ENCODE data around the gene EFNA5. TPM values are rescaled to one million over a fixed set of nuclear protein-coding genes. Genes with fewer than 3 reads are reported as not detected.

Gene EFNA5
- polyA plus RNA-seq, 1 donor (not counting 4 experiments of a cell fraction or from before 2014, with no cell fraction given) = 4.8 TPM

- H3K4me2 ChIP-seq (ENCODE audit: control insufficient read depth, extremely low read depth, insufficient read depth, low read depth, low read length) = no peak overlapping the region
- H2AFZ ChIP-seq (ENCODE audit: control insufficient read depth, low read length) = no peak overlapping the region
- no peaks in the 10 kb centered on the region for H4K20me1 ChIP-seq (ENCODE audit: control insufficient read depth, extremely low read depth, insufficient read depth, low read length)
- no peaks in the 10 kb centered on the region for H3K9me3 ChIP-seq (ENCODE audit: control insufficient read depth, low read depth, low read length)
- no peaks in the 10 kb centered on the region for H3K36me3 ChIP-seq (ENCODE audit: control insufficient read depth in 2 of 2, extremely low read depth in 1 of 2, insufficient read depth in 2 of 2, low read length in 2 of 2)
- dilution Hi-C loops (cut with MboI; ENCODE audit: extremely low pct_ligation_motif_present, low sequenced_read_pairs) = no loop called here
- H3K27me3 ChIP-seq (ENCODE audit: control insufficient read depth, extremely low read depth, insufficient read depth, low read length) = no peaks in the 10 kb centered on the region
- no peak overlapping the region for H3K4me3 ChIP-seq (ENCODE audit: control insufficient read depth in 2 of 3, extremely low read depth in 1 of 3, insufficient read depth in 2 of 3, low read depth in 1 of 3, low read length in 3 of 3)
- no peak overlapping the region for H3K9ac ChIP-seq (ENCODE audit: control insufficient read depth, extremely low read depth, insufficient read depth, low read length)
- no peak overlapping the region for H3K27ac ChIP-seq (ENCODE audit: control insufficient read depth, insufficient read depth, low read length)
- no peaks in the 10 kb centered on the region for H3K9me1 ChIP-seq (ENCODE audit: control insufficient read depth, extremely low read depth, insufficient read depth, low read length)
- FAIRE-seq (no peak), DNase-seq (ENCODE audit: low read depth, low spot score) (no peak)
- H3K79me2 ChIP-seq (ENCODE audit: control insufficient read depth, insufficient read depth, low read length) = no peaks in the 10 kb centered on the region
- no peak for TF ChIP-seq CTCF (optimal IDR thresholded peaks at IDR 0.05 in 1 of 3, IDR thresholded peaks at IDR 0.05 in 1 of 3, conservative IDR thresholded peaks at IDR 0.05 in 1 of 3; ENCODE audit: extremely low read depth in 1 of 3, insufficient read depth in 2 of 3, low read length in 3 of 3)
- no peak for TF ChIP-seq EZH2 (IDR thresholded peaks at IDR 0.05; ENCODE audit: low read length)
- peaks cover 11% of the 10 kb centered on the region for H3K4me1 ChIP-seq (ENCODE audit: control insufficient read depth, extremely low read depth, insufficient read depth, low read length)
Observed at GRCh38 chr5:107369622-107370021, 301.1 kb downstream of the EFNA5 start.

GRCh38 chr5:107368615-107369014, 302.1 kb downstream of the EFNA5 start:
- Histone ChIP-seq H3K4me3 (ENCODE audit: control insufficient read depth in 2 of 3, extremely low read depth in 1 of 3, insufficient read depth in 2 of 3, low read depth in 1 of 3, low read length in 3 of 3) (no peak overlapping the region), H3K9ac (ENCODE audit: control insufficient read depth, extremely low read depth, insufficient read depth, low read length) (no peak overlapping the region), H3K27me3 (ENCODE audit: control insufficient read depth, extremely low read depth, insufficient read depth, low read length) (no peaks in the 10 kb centered on the region), H3K36me3 (ENCODE audit: control insufficient read depth in 2 of 2, extremely low read depth in 1 of 2, insufficient read depth in 2 of 2, low read length in 2 of 2) (no peaks in the 10 kb centered on the region), H3K4me1 (ENCODE audit: control insufficient read depth, extremely low read depth, insufficient read depth, low read length) (peaks cover 11% of the 10 kb centered on the region), H3K9me1 (ENCODE audit: control insufficient read depth, extremely low read depth, insufficient read depth, low read length) (no peaks in the 10 kb centered on the region), H4K20me1 (ENCODE audit: control insufficient read depth, extremely low read depth, insufficient read depth, low read length) (no peaks in the 10 kb centered on the region), H3K79me2 (ENCODE audit: control insufficient read depth, insufficient read depth, low read length) (no peaks in the 10 kb centered on the region), H2AFZ (ENCODE audit: control insufficient read depth, low read length) (no peak overlapping the region), H3K27ac (ENCODE audit: control insufficient read depth, insufficient read depth, low read length) (no peak overlapping the region), H3K9me3 (ENCODE audit: control insufficient read depth, low read depth, low read length) (no peaks in the 10 kb centered on the region), H3K4me2 (ENCODE audit: control insufficient read depth, extremely low read depth, insufficient read depth, low read depth, low read length) (no peak overlapping the region)
- TF ChIP-seq CTCF (optimal IDR thresholded peaks at IDR 0.05 in 1 of 3, IDR thresholded peaks at IDR 0.05 in 1 of 3, conservative IDR thresholded peaks at IDR 0.05 in 1 of 3; ENCODE audit: extremely low read depth in 1 of 3, insufficient read depth in 2 of 3, low read length in 3 of 3) (no peak), EZH2 (IDR thresholded peaks at IDR 0.05; ENCODE audit: low read length) (no peak)
- no peak for DNase-seq (ENCODE audit: low read depth, low spot score)
- dilution Hi-C loops (cut with MboI; ENCODE audit: extremely low pct_ligation_motif_present, low sequenced_read_pairs) = no loop called here
- FAIRE-seq = peak; percentile 52

All from keratinocyte (primary cell).